DMS 273 (cell line): ENCODE results near the gene IRS1.
"Not testable (repeated sequence)": the region's sequence is repeated elsewhere in the genome, so short reads cannot be mapped to it uniquely, and the experiment has no call there.

Experiments used
- DNase-seq: peaks from one replicate; lab custom pipeline; 2025; ENCODE audit not compliant: unreplicated experiment; lab: John Stamatoyannopoulos, UW

The IRS1 gene, protein sequence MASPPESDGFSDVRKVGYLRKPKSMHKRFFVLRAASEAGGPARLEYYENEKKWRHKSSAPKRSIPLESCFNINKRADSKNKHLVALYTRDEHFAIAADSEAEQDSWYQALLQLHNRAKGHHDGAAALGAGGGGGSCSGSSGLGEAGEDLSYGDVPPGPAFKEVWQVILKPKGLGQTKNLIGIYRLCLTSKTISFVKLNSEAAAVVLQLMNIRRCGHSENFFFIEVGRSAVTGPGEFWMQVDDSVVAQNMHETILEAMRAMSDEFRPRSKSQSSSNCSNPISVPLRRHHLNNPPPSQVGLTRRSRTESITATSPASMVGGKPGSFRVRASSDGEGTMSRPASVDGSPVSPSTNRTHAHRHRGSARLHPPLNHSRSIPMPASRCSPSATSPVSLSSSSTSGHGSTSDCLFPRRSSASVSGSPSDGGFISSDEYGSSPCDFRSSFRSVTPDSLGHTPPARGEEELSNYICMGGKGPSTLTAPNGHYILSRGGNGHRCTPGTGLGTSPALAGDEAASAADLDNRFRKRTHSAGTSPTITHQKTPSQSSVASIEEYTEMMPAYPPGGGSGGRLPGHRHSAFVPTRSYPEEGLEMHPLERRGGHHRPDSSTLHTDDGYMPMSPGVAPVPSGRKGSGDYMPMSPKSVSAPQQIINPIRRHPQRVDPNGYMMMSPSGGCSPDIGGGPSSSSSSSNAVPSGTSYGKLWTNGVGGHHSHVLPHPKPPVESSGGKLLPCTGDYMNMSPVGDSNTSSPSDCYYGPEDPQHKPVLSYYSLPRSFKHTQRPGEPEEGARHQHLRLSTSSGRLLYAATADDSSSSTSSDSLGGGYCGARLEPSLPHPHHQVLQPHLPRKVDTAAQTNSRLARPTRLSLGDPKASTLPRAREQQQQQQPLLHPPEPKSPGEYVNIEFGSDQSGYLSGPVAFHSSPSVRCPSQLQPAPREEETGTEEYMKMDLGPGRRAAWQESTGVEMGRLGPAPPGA (N-terminal part only)

DNA sequence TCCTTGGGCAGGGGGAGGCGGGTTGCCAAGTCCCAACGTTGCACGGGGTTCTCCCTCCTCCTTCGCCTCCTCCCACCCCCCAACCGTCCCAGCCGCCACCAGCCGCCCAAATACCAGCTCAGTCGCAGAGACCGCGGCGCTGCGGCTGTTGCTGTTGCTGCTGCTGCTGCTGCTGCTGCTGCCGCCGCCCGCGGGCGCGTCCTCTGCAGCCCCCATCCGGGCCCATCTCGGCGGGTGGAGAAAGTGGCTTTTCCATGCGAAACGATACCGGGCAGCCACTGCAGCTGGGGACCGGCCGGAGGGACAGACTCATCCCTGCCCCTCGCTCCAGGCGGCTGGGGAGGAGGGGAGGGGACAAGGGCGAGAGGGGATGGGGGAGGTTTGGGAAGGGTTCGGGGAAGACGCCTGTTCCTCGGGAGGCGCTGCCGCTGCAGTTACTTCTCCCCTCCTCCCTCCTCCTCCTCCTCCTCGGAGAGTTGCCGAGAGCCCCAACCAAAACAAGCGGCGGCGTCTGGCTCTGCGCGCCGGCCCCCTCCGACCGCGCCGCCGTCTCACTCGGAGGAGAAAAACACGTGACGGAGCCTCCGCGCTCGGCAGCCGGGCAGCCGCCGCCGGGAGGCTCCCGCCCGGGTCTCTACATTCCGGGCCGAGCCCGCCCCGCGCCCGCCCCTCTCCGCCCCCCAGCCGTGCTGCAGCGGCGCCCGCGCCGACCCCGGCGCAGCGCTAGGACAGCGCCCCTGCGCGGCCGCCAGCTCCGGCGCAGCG, at the start of gene IRS1:
Gene IRS1, minus strand, starts transcription at position 610 of the 765 bp plus-strand sequence. CDS start 1,082 bp downstream, outside the sequence.
- peak; percentile 93 for DNase-seq

DNA sequence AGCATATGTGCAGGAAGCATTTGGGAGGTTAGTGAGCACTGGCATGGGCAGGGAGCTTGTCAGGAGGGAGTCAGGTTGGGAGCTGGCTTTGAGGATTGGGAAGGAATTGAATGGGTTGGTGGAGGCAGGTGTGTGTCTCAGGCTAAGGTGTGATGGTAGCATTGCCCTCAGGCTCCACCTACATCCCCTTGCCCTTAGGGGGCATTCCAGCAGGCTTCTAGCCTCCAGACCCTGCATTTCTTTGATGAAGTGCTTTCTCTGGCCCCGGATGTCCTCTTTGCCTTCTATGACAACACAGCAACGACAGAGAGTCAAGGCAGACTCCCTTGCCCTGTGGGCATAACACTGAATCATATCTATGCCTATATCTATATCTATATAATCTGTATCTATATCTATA, 49.7 kb upstream of the IRS1 start:
- no peak for DNase-seq

DNA sequence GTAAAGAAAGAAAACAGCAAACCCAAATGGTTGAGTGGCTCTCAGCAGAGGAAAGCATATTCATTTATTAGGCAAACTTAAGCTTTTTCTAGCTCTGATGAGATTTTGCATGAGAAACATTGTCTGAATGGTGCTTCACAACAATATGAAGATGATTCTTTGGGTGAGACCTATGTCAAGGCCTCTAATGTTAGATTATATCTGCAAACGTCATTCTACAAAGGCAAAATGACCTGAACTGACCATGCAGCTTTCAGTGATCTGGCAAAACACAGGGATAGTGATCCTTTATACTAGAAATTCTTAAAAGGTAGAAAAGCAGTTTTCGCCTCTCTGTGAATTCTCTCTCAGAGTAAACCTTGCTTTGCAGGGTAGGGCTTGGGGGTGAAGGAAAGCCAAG, 47.9 kb upstream of the IRS1 start:
- DNase-seq = no peak

DNA sequence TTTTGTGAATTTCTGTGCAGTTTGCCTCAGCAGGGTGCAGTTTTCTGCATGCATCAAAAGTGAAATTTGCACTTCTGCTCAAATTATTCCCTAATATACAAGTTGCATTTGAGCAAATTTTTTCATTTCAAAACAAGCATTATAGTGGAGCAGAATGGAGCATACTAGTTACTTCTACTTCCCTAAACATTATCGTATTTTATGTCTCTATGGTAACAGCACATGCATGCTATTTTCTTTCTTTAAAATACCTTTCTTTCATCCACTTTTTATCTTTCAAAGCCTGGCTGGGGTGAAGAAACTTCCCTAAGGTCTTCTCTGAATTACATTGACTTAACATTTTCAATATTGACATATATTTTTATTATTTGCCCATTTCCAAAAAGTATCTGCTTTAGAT, 47.5 kb upstream of the IRS1 start:
- no peak for DNase-seq

DNA sequence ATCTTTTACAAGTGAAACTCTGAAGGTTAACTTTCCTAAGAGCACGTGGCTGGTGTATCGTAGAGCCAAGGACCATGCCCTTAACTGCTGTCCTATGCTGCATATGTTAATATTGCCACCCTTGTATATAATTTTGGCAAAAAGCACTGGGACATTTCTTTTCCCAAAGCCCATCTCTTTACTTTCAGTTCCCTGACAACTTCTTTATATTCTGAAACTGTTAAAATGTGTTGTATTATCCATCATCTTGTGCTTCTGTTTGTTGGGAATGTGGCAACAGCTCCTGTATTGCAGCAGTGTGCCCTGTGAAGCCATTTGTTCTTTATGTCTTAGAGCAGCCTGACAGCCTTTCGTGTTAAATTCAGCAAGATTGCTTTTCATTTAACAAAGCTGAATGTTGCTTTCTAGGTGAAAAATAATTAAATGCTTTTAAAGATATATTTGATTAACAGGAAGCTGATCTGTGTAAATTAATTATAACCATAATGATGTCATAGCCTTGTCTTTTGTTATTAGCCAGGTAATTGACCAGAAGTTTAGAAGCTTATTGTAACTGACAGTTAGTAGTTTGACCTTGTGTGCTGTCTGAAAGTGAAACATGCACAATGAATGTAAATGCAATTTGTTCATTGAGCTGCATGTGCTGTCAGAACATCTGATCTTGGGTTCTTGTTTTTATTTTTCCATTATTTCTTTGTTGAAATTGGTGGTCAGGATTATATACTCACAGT, 45.9 kb upstream of the IRS1 start:
- no peak for DNase-seq

DNA sequence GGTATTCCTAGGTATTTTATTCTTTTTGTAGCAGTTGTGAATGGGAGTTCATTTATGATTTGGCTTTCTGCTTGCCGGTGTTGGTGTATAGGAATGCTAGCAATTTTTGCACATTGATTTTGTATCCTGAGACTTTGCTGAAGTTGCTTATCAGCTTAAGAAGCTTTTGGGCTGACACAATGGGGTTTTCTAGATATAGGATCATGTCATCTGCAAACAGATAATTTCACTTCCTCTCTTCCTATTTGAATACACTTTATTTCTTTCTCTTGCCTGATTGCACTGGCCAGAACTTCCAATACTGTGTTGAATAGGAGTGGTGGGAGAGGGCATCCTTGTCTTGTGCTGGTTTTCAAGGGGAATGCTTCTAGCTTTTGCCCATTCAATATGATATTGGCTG, 43.4 kb upstream of the IRS1 start:
- DNase-seq = not testable (repeated sequence)

DNA sequence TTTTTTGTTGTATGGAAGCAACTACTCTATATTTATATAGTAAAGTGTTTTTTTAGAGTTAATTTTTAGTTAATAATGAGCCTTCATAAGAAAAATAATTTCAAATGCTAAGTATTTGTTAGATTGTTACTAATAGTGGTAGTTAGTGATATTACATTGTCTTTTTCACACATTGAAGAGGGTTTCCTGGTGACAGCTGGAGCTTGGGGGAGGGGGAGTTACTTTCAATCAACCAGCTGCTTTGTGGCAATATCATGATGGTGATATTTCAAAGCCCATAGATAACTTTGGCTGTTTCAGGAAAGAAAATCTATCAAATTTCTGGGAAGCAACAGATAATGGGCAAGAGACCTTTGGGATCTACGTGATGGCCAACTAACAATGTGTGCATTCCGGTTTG, 40.3 kb upstream of the IRS1 start:
- DNase-seq = peak; percentile 73

DNA sequence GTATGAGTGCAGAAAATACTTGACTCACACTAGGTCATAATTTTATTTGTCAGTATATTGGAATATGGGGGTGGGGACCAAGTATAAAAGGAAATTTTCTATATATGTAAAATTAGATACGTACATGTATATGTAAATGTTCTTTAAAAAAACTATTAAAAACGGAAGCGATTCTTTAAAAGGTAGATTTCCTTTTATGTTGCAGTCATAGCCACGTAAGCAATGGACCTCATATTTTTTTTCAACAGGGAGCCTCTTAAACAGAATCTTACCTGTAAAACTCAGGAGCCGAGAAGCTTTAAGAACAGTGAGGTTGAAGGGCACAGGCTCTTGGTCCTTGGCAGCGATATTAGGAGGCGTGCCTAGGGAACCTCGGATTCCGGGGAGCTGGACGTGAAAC, 39.5 kb upstream of the IRS1 start:
- peak; percentile 64 for DNase-seq

DNA sequence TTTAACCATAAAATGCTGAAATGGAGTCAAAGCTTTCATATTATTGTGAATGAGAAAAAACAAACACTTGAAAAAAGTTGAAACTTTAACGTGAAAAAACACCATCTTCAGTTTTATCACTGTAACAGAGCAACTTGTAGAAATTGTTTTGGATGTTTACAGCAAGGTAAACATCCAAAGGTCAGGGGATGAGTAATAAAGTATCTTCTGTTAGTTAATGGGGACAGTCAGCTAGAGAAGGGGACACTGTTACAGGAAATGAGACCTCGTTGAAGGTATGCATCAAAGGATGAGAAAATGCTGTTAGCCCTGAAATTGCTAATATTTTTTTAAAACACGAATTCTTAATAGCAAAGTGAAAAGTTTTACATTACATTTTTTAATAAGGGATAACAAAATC, 39.1 kb upstream of the IRS1 start:
- no peak for DNase-seq

DNA sequence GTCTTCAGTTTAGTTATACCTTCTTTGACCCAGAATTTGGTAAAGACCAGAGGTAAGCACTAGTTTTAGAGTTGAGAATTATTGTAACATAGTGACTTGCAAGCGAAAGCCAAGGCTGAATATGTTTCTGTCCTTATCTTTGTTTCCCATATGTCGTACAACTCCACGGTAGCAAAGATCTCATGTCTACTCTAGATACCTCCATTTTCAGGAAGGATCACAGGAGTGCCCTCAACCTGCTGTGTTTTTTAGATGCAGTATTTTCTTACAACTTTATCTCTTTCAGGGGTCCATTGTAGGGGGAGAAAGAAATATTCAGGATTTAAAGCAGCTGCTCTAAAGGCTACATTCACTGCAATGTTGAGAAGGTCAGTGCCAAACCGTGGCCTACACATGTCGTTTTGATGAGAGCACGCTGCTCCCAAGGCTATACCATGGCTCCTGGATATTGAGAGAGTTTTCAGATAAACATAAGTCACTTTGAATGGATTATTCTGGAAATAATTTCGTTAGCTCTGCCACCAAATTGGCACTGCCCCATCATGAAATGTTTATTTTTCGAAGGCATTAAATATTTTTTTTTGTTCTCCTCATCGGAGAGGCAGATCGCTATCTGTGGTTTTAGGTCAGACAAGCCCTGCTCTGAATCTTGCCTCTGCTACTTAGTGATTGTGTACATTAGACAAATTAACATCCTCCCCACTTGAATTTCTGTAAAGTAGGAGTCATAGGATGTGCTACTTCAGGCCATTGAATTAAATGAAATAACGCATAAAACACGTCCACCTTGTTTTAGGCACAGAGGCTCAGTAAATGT, 38.4 kb upstream of the IRS1 start:
- DNase-seq = peak; percentile 40

DNA sequence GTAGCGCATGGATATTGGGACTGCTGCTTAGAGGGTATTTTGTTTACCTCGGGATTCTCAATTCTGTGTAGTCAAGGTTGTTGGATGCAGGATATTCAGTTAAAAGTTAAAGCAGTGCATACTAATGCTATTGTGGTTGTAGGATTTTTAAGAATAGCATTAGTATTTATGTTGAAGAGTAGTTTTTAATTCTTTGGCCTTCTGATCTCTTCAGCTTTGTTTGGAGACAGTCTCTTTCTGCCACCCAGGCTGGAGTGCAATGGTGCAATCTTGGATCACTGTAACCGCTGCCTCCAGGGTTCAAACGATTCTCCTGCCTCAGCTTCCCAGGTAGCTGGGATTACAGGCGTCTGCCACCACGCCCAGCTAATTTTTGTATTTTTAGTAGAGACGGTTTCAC, 37.7 kb upstream of the IRS1 start:
- no peak for DNase-seq

DNA sequence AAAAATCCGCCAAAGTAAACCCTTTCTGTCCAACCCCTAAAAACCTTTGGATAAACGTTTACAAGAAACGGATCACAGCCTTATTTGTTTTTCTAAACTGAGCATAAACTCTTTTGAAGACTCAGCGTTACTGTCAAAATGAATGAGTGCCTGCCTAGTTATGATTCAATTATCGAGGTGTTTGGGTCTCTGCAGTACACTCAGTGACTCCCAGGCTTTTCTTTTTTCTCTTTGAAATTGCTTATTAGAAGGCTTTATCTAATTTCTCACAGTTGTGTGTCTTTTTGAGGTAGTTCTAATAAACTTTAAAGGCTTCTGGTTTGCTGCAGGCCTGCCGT, 36.9 kb upstream of the IRS1 start:
- no peak for DNase-seq

DNA sequence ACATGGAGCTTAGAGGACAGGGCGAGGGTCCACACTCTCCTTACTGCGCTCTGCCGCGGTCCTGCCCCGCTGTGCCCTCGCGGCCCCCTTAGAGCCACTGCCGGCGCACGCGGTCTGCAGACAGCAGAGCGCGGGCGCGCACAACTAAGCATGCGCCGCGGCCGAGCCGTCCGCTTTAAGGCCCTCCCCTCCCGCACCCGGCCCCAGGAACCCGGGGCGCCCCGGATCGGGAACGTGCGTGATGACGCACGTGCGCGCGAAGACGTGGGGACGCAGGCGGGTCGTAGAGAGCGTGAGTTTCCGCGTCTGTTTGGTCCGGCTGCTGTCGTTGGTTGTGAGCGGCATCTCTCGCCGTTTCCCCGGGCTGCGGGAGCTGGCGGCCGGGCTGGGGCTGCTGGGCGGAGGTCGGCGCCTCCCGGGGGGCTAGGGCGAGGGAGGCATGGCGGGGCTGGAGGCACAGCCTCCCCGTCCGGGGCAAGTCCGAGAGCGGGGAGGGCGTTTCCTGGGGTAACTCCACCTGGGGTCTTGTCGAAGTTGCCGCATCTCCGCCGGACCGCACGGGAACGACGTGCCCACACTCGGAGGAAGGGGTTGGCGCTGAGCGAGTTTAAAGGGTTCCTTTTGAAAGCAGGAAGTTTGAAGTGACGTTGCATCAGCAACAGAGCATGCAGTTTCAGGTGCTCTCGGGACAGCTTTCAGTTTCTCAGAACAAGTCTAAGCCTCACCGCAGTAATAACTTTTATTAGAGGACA, 36.4 kb upstream of the IRS1 start, which contains the start of gene RHBDD1:
Gene RHBDD1, plus strand, starts transcription at position 259 of the 752 bp plus-strand sequence. CDS start 28,640 bp downstream, outside the sequence.
- DNase-seq = peak; percentile 98

DNA sequence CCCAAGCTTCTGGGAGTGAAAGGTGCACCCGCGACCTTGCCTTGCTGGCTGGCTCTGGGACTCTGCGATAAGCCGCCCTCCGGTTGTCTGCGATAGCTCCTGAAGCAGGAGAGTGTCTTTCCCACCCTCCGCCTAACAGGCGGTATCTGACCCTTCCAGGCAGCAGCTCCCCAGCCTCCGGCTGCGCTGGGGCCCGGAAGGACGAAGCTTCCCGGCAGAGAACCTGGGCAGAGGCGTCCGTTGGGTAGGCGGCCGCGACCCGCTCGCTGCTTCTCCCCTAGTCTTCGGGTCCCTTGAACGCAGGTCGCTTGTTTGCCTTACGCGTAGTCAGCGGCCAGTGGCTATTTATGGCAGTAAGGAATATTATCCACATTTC, 35.8 kb upstream of the IRS1 start:
- DNase-seq = peak; percentile 77

DNA sequence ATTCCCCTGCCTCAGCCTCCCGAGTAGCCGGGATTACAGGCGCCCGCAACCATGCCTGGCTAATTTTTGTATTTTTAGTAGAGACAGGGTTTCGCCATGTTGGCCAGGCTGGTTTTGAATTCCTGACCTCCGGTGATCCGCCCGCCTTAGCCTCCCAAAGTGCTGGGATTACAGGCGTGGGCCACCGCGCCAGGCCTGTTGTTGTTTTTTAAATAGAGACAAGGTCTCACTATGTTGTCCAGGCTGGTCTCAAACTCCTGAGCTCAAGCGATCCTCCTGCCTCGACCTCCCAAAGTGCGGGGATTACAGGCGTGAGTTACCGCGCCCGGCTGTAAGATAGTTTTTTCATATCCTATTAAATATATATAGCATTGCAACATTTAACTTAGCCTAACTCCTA, 35.3 kb upstream of the IRS1 start:
- DNase-seq = not testable (repeated sequence)

DNA sequence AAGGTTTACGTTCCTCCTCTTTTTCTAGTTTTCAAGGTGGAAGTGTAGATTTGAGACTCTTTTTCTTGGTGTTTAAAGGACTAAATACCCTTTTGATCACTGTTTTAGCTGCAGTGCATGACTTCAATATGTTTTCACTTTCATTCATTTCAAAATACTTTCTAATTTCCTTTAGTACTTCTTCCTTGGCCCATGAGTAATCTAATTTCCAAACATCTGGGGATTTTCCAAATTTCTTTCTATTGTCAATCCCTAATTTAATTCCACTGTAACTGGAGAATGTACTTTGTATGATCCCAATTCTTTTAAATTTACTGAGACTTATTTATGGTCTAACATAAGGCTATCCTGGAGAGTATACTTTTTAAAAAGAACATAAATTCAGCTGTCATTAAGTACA, 32.4 kb upstream of the IRS1 start:
- DNase-seq = no peak

DNA sequence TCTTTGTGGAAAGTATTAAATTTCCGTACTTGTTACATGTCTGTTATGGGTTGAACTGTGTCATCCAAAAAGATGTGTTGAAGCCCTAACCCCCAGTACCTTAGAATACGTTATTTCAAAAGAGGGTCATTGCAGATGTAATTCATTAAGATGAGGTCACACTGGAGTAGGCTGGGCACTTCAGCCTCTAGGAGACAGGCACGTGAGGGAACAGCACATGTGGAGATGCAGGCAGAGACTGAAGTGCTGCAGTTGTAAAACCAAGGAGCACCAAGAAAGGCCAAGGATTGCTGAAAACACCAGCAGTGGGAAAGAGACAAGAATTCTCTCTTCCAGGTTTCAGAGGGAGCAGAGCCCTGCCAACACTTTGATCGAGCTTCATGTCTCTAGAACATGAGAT, 31.6 kb upstream of the IRS1 start:
- no peak for DNase-seq

DNA sequence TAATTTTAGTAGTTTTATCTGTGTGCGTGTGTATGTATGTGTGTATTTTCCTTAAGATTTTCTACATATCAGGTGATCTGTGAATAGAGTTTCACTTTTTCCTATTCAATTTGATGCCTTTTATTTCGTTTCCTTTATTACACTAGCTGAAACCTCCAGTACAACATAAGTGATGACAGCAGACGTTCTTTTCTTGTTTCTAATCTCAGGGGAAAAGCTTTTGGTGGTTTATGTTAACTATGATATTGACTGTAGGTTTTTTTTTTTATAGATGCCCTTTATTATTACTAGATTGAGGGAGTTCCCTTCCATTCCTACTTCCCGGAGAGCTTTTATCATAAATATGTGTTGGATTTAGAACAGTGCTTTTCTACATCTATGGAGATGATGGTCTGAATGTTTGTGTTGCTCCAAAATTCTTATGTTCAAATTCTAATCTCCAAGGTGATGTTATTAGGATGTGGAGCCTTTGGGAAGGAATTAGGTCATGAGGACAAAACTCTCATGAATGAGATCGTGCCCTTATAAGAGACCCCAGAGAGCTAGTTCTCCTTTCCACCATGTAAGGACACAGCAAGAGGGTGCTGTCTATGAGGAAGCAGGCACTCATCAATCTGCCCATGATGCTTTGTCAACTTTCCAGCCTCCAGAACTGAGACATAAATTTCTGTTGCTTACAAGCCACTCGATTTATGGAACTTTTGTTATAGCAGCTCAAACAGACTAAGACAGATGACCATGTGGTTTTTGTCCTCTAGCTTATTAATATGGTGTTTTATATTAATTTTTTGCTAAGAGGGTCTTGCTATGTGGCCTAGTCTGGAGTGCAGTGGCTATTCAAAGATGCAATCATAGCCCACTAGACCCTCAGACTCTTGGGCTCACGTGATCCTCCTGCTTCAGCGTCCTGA, 30.4 kb upstream of the IRS1 start:
- no peak for DNase-seq
